BJ (cell line): Measurements from ENCODE around the gene CAST. TPM values are rescaled to one million over a fixed set of nuclear protein-coding genes. Genes with fewer than 3 reads are reported as not detected.

ENCODE experiments used
- CTCF ChIA-PET: fragments of 350-600 bp; formaldehyde crosslinking; extraction: SDS; loops from one replicate; lab custom pipeline; 2021; ENCODE audit warnings: antibody characterized with exemption, inconsistent platforms; lab: Yijun Ruan, JAX
- POLR2A ChIA-PET: fragments of 300-600 bp; sonication (Branson Sonifier 250); formaldehyde crosslinking; extraction: SDS; loops from one replicate; lab custom pipeline; 2021; ENCODE audit warnings: antibody characterized with exemption; lab: Charles Lee
- DNase-seq: peaks from one replicate; pipeline ENCODE4 v3.0.0-alpha.2; 2011; ENCODE audit warnings: low read depth
- H3K27me3 ChIP-seq: 2 replicates; pipeline ENCODE4 v1.6.0; 2011; ENCODE audit warnings: low read length; ENCODE audit not compliant: control insufficient read depth, insufficient read depth
- H3K36me3 ChIP-seq: 2 replicates; pipeline ENCODE4 v1.5.1; 2011; ENCODE audit warnings: low read length; ENCODE audit not compliant: control insufficient read depth, insufficient read depth
- H3K4me3 ChIP-seq: 2 replicates; pipeline ENCODE4 v1.5.1; 2011; ENCODE audit warnings: low read depth, mild to moderate bottlenecking, control low read depth, low read length
- polyA plus RNA-seq: library from polyadenylated mRNA; depleted of rRNA; stranded (reverse); fragments of >200 nt; gene quantifications from 2 replicates; pipeline ENCODE4 v1.2.3, GENCODE V29; 2011
- TF ChIP-seq, protein P1 (sequence below): IDR thresholded peaks from 2 replicates; pipeline ENCODE4 v1.5.1; 2011; ENCODE audit warnings: low read depth, mild to moderate bottlenecking, control low read depth, inconsistent platforms, low read length, moderate library complexity; ENCODE audit not compliant: insufficient read depth

Gene CAST
- polyA plus RNA-seq, 1 experiment, result 112 TPM

DNA sequence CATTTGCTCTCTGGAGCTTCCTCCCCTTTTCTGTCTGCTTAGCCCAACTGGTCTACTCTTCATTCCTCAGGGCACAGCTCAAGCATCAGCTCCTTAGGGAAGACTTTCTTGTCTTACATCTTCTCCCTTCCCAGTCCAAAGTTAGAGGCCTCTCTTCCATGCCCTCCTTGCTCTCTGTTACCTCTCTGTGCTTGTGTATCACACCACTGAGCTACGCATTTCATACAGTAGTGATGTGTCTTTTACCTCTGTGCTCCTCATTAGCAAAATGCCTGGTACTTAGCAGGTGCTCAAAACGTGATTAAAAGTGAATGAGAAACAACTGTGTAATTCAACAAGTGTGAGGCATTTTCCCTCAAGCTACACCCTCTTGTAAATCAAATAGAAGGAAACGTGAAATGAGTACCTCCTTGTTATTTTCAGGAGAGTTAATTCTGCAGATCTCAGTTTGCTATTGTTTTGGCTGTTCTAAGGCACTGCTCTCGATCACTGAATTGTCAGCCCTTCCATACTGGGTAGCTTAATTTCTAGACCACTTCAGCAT lies 106.6 kb downstream of the CAST start:
- H3K27me3 ChIP-seq, result no peaks in the 10 kb centered on the region
- CTCF ChIA-PET, result interaction anchor here (0.8 to 1.6 kb wide), 3 partner anchors 10 to 395 kb away, joined by 3 to 10 read pairs (median 3); no protein-coding TSS in a partner anchor
- POLR2A ChIA-PET, result no interaction called here
- TF ChIP-seq, protein P1, sequence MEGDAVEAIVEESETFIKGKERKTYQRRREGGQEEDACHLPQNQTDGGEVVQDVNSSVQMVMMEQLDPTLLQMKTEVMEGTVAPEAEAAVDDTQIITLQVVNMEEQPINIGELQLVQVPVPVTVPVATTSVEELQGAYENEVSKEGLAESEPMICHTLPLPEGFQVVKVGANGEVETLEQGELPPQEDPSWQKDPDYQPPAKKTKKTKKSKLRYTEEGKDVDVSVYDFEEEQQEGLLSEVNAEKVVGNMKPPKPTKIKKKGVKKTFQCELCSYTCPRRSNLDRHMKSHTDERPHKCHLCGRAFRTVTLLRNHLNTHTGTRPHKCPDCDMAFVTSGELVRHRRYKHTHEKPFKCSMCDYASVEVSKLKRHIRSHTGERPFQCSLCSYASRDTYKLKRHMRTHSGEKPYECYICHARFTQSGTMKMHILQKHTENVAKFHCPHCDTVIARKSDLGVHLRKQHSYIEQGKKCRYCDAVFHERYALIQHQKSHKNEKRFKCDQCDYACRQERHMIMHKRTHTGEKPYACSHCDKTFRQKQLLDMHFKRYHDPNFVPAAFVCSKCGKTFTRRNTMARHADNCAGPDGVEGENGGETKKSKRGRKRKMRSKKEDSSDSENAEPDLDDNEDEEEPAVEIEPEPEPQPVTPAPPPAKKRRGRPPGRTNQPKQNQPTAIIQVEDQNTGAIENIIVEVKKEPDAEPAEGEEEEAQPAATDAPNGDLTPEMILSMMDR, result no peak
- H3K36me3 ChIP-seq, result peaks cover 21% of the 10 kb centered on the region
- no peak for DNase-seq
- H3K4me3 ChIP-seq, result no peak overlapping the region

DNA sequence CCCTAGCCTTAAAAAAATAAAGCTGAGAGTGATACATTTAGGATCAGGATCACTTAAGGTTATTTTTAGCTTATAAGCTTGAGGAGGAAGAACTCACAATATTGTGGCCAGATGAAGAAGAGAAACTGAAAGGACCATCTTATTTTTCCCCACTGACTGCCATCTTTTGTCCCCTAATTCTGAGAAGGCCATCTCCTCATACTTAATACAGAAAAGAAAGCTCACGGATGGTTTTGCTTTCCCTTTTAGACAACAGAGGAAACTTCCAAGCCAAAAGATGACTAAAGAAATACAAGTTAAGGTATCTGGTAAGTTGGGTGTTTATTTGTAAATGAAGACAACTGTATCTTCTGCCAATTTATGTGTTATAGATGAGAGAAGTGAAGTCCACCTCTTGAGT lies 109.2 kb downstream of the CAST start:
- Histone ChIP-seq H3K4me3 (no peak overlapping the region), H3K36me3 (peaks cover 18% of the 10 kb centered on the region), H3K27me3 (no peaks in the 10 kb centered on the region)
- TF ChIP-seq, protein P1, result no peak
- POLR2A ChIA-PET, result no interaction called here
- DNase-seq, result no peak
- CTCF ChIA-PET, result interaction anchor here (0.9 to 1.9 kb wide), 3 partner anchors 9 to 26 kb away, joined by 4 to 5 read pairs (median 4); no protein-coding TSS in a partner anchor

DNA sequence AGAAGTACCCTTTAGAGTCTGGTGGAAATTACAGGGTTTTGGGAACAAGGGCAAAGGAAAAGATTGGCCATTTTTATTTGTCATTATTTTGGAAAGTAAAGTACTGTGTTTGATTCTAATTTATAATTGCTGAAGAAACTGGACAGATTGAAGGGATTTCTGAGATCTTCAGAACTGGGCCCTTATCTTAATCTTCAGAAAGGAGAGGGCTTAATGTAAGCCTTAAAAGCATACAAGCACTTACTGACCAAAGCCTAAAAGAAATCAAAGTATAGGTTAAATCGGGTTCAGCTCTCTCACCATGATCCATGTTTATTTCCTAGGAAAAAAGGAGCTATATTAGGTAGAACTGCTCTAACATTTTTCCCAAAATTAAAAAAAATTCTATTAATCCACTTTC lies 109.9 kb downstream of the CAST start:
- TF ChIP-seq, protein P1, result no peak
- H3K36me3 ChIP-seq, result peaks cover 15% of the 10 kb centered on the region
- H3K27me3 ChIP-seq, result no peaks in the 10 kb centered on the region
- ChIA-PET CTCF (no interaction called here), POLR2A (no interaction called here)
- no peak for DNase-seq
- H3K4me3 ChIP-seq, result no peak overlapping the region

DNA sequence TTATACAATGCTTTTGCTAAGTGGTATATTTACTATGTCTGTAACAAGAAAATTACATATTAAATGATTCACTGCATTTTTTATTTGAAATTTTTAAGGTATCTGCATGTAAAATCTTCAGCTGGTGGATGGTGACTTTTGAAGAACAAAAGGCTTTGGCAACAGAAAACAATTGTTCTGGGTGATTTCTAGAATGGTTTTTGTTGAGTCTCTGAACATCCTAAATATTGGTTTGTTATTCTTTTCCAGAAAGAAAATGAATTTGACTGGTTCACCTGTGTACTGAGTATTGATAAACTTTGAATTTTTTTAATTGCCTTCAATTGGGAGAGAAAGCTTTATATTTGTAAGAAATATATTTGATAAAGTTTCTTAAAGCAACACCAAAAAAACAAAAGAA lies 110.4 kb downstream of the CAST start:
- Histone ChIP-seq H3K36me3 (peaks cover 15% of the 10 kb centered on the region), H3K27me3 (no peaks in the 10 kb centered on the region), H3K4me3 (no peak overlapping the region)
- CTCF ChIA-PET, result no interaction called here
- TF ChIP-seq, protein P1, result no peak
- no peak for DNase-seq
- POLR2A ChIA-PET, result no interaction called here

DNA sequence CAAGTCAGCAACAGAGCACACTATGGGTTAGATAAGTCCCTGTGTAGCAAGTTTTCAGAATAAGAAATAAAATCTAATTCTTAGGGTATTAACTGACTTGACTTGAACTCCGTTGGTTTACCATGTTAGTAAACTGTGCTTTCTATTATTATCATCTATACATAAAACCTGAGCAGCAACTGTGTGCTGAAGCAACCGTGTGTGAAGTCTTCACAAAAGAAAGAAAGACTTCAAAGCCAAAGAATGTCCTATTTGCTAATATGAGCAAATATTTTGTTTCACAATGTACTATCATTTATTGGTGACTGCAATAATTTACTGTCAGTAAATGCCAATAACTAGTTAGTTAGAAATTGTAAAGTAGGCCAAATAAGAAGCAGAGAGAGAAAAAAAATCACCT lies 112.9 kb downstream of the CAST start:
- DNase-seq, result no peak
- CTCF ChIA-PET, result no interaction called here
- no peak overlapping the region for H3K4me3 ChIP-seq
- H3K27me3 ChIP-seq, result no peaks in the 10 kb centered on the region
- peaks cover 8% of the 10 kb centered on the region for H3K36me3 ChIP-seq
- POLR2A ChIA-PET, result no interaction called here
- TF ChIP-seq, protein P1, result no peak
